ENCODE results near the gene GNG7. TPM values are rescaled to one million over a fixed set of nuclear protein-coding genes. Genes with fewer than 3 reads are reported as not detected.

GNG7 gene
- polyA plus RNA-seq, 1 of the 3 experiments (the other 2 are of a cell fraction), result 2.2 TPM

DNA sequence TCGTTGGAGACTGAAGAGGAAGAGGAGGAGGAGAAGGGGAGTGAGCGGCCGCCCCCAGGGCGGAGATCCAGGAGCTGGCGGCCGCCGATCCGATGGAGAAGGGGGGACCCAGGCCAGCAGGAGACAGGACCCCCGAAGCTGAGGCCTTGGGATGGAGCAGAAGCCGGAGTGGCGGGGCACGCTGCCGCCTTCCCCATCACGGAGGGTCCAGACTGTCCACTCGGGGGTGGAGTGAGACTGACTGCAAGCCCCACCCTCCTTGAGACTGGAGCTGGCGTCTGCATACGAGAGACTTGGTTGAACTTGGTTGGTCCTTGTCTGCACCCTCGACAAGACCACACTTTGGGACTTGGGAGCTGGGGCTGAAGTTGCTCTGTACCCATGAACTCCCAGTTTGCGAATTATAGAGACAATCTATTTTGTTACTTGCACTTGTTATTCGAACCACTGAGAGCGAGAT is 224.7 kb downstream of the GNG7 start (continued):
- TF ChIP-seq ZBTB33 (IDR thresholded peaks at IDR 0.05; ENCODE audit: borderline replicate concordance, low read depth), result no peak
- TF ChIP-seq, protein P1, sequence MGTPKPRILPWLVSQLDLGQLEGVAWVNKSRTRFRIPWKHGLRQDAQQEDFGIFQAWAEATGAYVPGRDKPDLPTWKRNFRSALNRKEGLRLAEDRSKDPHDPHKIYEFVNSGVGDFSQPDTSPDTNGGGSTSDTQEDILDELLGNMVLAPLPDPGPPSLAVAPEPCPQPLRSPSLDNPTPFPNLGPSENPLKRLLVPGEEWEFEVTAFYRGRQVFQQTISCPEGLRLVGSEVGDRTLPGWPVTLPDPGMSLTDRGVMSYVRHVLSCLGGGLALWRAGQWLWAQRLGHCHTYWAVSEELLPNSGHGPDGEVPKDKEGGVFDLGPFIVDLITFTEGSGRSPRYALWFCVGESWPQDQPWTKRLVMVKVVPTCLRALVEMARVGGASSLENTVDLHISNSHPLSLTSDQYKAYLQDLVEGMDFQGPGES (IDR thresholded peaks at IDR 0.05; ENCODE audit: low read depth, low read length), result no peak
- TF ChIP-seq CTCF (IDR thresholded peaks at IDR 0.05), result no peak
- no peak for TF ChIP-seq RAD21 (IDR thresholded peaks at IDR 0.05; ENCODE audit: low read length)
- no peak for TF ChIP-seq NFIC (IDR thresholded peaks at IDR 0.05; ENCODE audit: borderline replicate concordance)
- TF ChIP-seq MXI1 (IDR thresholded peaks at IDR 0.05; ENCODE audit: low read depth, low read length), result no peak
- no peak for TF ChIP-seq RCOR1 (IDR thresholded peaks at IDR 0.05; ENCODE audit: low read length)

DNA sequence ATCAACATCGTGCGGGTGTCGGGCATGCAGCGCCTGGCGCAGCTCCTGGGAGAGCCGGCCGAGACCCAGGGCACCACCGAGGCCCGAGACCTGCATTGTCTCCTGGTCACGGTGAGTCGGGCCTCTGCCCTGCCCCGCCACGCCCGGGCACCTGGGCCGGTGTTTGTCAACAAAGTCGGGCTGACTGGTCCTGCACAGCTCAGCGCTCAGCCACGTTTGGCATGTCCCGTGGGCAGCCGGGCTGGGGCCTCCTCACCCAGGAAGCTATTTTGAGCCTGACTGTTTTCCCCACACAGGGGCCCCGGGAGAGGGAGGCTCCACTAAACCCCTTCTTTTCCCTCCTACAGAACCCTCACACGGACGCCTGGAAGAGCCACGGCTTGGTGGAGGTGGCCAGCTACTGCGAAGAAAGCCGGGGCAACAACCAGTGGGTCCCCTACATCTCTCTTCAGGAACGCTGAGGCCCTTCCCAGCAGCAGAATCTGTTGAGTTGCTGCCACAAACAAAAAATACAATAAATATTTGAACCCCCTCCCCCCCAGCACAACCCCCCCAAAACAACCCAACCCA is 225.3 kb downstream of the GNG7 start:
- ChIA-PET CTCF (interaction anchor here (0.7 to 21.1 kb wide), 15 partner anchors 12 to 160 kb away, joined by 3 to 309 read pairs (median 4); no protein-coding TSS in a partner anchor), POLR2A (interaction anchor here (1.5 to 2.3 kb wide), 6 partner anchors 50 to 138 kb away, joined by 4 to 15 read pairs (median 9); partner anchors contain the start of gene TIMM13)
- Histone ChIP-seq H3K9me3 (no peaks in the 10 kb centered on the region), H3K36me3 (replicated peaks in 1 of 2; ENCODE audit: control insufficient read depth in 1 of 2, insufficient read depth in 2 of 2, low read length in 1 of 2) (peaks cover 0 to 5% of the 10 kb centered on the region in 2 experiments), H3K4me2 (peak overlapping the region; percentile 92), H3K9me2 (no peaks in the 10 kb centered on the region), H3K4me3 (ENCODE audit: low read depth in 2 of 2, low read length in 1 of 2) (peak overlapping the region; percentile 67 to 100), H3K79me2 (ENCODE audit: insufficient read depth) (peaks cover 45% of the 10 kb centered on the region), H3K27me3 (ENCODE audit: insufficient read depth) (no peaks in the 10 kb centered on the region), H2AFZ (ENCODE audit: low read depth) (no peak overlapping the region), H3K4me1 (ENCODE audit: control insufficient read depth in 1 of 2, insufficient read depth in 2 of 2, low read depth in 1 of 2, low read length in 1 of 2) (peaks cover 6 to 27% of the 10 kb centered on the region in 2 experiments; a peak in 1 of 4 replicates), H3K9ac (peak overlapping the region; percentile 97), H3K27ac (ENCODE audit: low read depth in 2 of 2, low read length in 1 of 2) (peak overlapping the region in 1 of 2 experiments; percentile 88; a peak in 2 of 4 replicates), H4K20me1 (ENCODE audit: insufficient read depth) (peaks cover 31% of the 10 kb centered on the region), H3F3A (replicated peaks; ENCODE audit: insufficient read depth) (peaks cover 47% of the 10 kb centered on the region)
- WGBS (ENCODE audit: low lambda C conversion rate), result 0% methylated on average over 3 of the region's 27 CpGs
- TF ChIP-seq EP300 (IDR thresholded peaks at IDR 0.05; ENCODE audit: borderline replicate concordance in 1 of 2, low read depth in 1 of 2, low read length in 1 of 2), result no peak
- no peak for TF ChIP-seq MAX (IDR thresholded peaks at IDR 0.05; ENCODE audit: low read depth)
- no peak for TF ChIP-seq RAD21 (IDR thresholded peaks at IDR 0.05; ENCODE audit: low read length)
- TF ChIP-seq, protein P2, sequence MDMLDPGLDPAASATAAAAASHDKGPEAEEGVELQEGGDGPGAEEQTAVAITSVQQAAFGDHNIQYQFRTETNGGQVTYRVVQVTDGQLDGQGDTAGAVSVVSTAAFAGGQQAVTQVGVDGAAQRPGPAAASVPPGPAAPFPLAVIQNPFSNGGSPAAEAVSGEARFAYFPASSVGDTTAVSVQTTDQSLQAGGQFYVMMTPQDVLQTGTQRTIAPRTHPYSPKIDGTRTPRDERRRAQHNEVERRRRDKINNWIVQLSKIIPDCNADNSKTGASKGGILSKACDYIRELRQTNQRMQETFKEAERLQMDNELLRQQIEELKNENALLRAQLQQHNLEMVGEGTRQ (IDR thresholded peaks at IDR 0.05; ENCODE audit: borderline replicate concordance, low read depth, low read length), result no peak
- no peak for TF ChIP-seq USF1 (IDR thresholded peaks at IDR 0.05; ENCODE audit: borderline replicate concordance, low read depth)
- no peak for DNase-seq
